ENCODE results near the gene PGGHG. TPM values are rescaled to one million over a fixed set of nuclear protein-coding genes. Genes with fewer than 3 reads are reported as not detected.
A peak's percentile ranks its signal among the peaks of the same experiment; 100 is the strongest.
"Not testable (repeated sequence)": the region's sequence is repeated elsewhere in the genome, so short reads cannot be mapped to it uniquely, and the experiment has no call there.

PGGHG gene
- total RNA-seq, 1 donor from 2014 or later: 20.5 TPM

DNA sequence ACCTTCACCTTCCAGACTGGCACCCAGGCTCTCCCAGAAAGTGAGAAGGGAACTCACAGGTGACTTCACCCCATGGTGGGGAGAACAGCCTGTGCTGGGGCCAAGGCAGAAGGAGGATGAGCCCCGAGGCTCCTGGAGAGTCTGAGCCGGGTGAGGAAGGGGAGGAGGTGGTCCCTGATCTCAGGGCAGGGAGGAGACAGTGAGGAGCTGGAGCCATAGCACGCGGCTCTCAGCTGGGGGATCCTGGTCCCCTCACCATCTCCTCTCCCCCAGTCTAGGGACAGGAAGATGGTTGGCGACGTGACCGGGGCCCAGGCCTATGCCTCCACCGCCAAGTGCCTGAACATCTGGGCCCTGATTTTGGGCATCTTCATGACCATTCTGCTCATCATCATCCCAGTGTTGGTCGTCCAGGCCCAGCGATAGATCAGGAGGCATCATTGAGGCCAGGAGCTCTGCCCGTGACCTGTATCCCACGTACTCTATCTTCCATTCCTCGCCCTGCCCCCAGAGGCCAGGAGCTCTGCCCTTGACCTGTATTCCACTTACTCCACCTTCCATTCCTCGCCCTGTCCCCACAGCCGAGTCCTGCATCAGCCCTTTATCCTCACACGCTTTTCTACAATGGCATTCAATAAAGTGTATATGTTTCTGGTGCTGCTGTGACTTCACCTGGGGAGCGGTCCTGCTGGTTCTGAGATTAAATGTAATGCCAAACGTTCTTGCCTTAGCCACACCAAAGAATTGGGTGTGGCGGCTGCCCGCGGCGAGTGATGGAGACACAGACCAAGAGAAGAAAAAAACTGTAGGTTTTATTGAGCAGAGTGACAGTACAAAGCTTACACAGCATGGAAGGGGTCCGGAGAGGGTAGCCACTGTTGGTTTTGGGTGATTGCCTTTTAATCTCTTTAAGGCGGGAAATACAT lies 20.1 kb downstream of the PGGHG start:
- not testable (repeated sequence) for H3K27ac ChIP-seq; H4K20me1 ChIP-seq (ENCODE audit: low read depth); H3K36me3 ChIP-seq; H3K79me2 ChIP-seq (ENCODE audit: low read depth); H3K36me3 Mint-ChIP-seq; H3K9me3 ChIP-seq (ENCODE audit: low read depth); H2AFZ ChIP-seq (replicated peaks); DNase-seq (ENCODE audit: low spot score); H3K9ac ChIP-seq; H3K27me3 Mint-ChIP-seq (ENCODE audit: insufficient read depth, low read depth); H3K9me3 Mint-ChIP-seq
- Histone ChIP-seq H3K4me3 (peak overlapping the region; percentile 41), H3K27me3 (peaks cover 10% of the 10 kb centered on the region), H3F3A (ENCODE audit: low read depth) (peaks cover 57% of the 10 kb centered on the region), H3K4me2 (peak overlapping the region; percentile 74), H3K4me1 (peaks cover 55% of the 10 kb centered on the region)
- Mint-ChIP-seq H3K4me3 (peak overlapping the region; percentile 92), H3K4me1 (peaks cover 63% of the 10 kb centered on the region), H3K27ac (peak overlapping the region; percentile 13)

DNA sequence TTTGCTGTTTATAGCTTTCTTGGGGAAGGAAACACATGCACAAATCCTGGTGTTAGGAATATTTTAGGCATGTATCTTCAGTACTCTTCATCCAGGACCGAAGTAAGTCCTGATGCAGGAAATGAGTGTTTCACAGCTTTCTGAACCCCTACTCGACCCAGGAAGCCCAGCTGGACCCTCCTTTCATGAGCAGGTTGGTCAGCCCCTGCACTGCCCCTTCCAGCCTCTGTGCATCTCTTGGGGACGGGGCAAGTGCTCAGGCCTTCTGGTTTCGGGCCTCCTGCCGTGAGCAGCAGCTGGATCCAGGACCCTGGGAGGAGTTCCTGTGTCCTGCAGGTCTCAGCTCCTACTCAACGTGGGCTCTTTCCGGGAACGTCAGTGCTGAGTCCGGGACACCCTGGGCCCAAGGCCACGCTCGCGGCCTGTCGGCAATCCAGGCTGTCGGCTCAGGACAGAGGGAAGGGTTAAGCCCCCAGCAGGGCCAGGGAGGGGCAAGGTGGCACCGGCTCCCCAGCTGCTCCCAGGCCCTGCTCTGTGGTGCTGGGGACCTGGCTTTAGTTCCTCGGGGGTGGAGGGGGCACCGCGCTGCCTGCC lies 21.1 kb downstream of the PGGHG start:
- not testable (repeated sequence) for H3K27ac Mint-ChIP-seq; H3K36me3 Mint-ChIP-seq; H3K9ac ChIP-seq; H3K9me3 Mint-ChIP-seq; H3K36me3 ChIP-seq; DNase-seq (ENCODE audit: low spot score); H3K79me2 ChIP-seq (ENCODE audit: low read depth); H3K27me3 Mint-ChIP-seq (ENCODE audit: insufficient read depth, low read depth); H3K27ac ChIP-seq; H3K9me3 ChIP-seq (ENCODE audit: low read depth); H4K20me1 ChIP-seq (ENCODE audit: low read depth); H2AFZ ChIP-seq (replicated peaks)
- H3K4me3 ChIP-seq: peak overlapping the region; percentile 27
- H3K4me2 ChIP-seq: peak overlapping the region; percentile 74
- peaks cover 19% of the 10 kb centered on the region for H3K27me3 ChIP-seq
- peak overlapping the region; percentile 92 for H3K4me3 Mint-ChIP-seq
- peaks cover 58% of the 10 kb centered on the region for H3K4me1 ChIP-seq
- H3K4me1 Mint-ChIP-seq: peaks cover 67% of the 10 kb centered on the region
- H3F3A ChIP-seq (ENCODE audit: low read depth): peaks cover 60% of the 10 kb centered on the region

DNA sequence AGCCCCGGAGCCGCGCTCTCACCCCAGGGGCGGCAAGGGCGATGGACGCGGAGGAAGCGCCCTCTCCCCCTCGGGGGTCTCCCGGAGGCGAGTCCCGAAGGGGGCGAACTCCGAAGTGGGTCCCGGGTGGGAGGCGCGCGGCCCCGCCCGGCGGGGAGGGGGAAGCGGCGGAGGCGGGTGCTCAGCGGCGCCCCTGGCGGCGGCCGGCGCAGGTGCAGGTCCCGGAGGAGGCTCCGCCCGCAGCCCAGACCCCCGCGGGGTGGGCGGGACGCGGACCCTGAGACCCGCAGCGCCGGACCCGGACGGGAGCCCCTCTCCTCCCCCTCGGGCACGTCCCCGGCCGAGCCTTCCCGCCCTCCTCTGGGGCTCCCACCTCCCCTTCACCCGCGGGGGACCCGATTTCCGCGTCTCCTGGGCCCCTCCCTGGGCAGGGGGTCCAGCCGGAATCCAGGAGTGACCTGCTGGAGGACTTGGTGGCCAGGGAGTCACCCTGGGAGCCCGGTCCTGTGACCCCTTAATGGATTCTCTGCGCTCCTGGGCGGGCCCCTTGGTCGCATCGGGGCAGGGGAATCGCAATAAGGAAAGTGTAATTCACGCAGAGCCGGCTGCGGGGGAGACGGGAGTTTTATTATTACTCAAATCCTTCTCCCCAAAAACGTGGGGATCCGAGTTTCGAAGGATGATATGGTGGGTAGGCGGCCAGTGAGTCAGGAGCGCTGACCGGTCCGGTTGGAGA lies 22.3 kb downstream of the PGGHG start:
- not testable (repeated sequence) for H3K79me2 ChIP-seq (ENCODE audit: low read depth); H4K20me1 ChIP-seq (ENCODE audit: low read depth); DNase-seq (ENCODE audit: low spot score); H3K9ac ChIP-seq; H3K36me3 Mint-ChIP-seq; H3K27ac ChIP-seq; H3K36me3 ChIP-seq; H3K9me3 Mint-ChIP-seq; H3K9me3 ChIP-seq (ENCODE audit: low read depth); H3K27me3 Mint-ChIP-seq (ENCODE audit: insufficient read depth, low read depth); H3K27ac Mint-ChIP-seq; H2AFZ ChIP-seq (replicated peaks)
- peaks cover 30% of the 10 kb centered on the region for H3K27me3 ChIP-seq
- peaks cover 49% of the 10 kb centered on the region for H3F3A ChIP-seq (ENCODE audit: low read depth)
- Mint-ChIP-seq H3K4me1 (peaks cover 56% of the 10 kb centered on the region), H3K4me3 (peak overlapping the region; percentile 74)
- peak overlapping the region; percentile 30 for H3K4me3 ChIP-seq
- peaks cover 58% of the 10 kb centered on the region for H3K4me1 ChIP-seq
- peak overlapping the region; percentile 69 for H3K4me2 ChIP-seq

DNA sequence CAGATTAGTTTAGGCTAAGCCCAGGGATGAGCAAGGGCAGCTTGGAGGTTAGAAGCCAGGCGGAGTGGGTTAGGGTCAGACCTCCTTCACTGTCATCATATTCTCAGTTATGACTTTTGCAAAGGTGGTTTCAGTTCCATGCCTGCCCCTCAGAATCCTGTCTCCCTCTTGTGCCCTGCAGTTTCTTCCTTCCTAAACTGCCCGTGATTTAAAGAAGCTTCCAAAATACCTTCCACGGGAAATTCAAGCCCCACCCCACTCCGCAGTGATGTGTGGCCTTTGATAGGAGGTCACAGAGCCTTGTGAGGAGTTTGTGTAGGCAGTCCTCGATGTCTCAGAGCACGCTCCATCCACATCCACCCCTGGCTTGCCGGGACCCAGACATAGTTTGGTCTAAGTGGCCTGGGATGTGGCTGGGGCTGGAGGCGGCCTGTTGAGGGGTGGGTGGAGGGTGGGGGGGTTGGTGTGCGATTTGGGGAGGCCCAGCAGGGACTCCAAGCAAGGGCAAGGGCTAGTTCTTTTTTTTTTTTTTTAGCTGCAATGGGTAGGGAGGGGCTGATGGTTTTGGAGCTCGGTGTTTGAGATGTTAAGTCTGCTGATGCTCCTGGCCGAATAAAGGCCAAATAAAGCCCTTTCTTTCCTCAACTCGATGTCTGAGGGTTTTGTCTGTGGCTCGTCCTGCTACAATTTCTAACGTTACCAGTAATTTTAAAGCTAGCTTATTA lies 23.3 kb downstream of the PGGHG start:
- Histone ChIP-seq H3K27me3 (peaks cover 41% of the 10 kb centered on the region), H3K79me2 (ENCODE audit: low read depth) (peaks cover 3% of the 10 kb centered on the region), H3K27ac (no peak overlapping the region), H3K9ac (no peak overlapping the region), H3F3A (ENCODE audit: low read depth) (peaks cover 42% of the 10 kb centered on the region), H3K4me1 (peaks cover 62% of the 10 kb centered on the region), H3K4me3 (no peak overlapping the region), H2AFZ (replicated peaks) (no peak overlapping the region), H3K9me3 (ENCODE audit: low read depth) (no peaks in the 10 kb centered on the region), H3K4me2 (peak overlapping the region; percentile 69), H3K36me3 (no peaks in the 10 kb centered on the region), H4K20me1 (ENCODE audit: low read depth) (no peaks in the 10 kb centered on the region)
- H3K4me1 Mint-ChIP-seq: peaks cover 58% of the 10 kb centered on the region
- no peak for TF ChIP-seq EZH2 (IDR thresholded peaks at IDR 0.05)
- TF ChIP-seq EZH2phosphoT487 (IDR thresholded peaks at IDR 0.05): no peak
- TF ChIP-seq, protein P1, sequence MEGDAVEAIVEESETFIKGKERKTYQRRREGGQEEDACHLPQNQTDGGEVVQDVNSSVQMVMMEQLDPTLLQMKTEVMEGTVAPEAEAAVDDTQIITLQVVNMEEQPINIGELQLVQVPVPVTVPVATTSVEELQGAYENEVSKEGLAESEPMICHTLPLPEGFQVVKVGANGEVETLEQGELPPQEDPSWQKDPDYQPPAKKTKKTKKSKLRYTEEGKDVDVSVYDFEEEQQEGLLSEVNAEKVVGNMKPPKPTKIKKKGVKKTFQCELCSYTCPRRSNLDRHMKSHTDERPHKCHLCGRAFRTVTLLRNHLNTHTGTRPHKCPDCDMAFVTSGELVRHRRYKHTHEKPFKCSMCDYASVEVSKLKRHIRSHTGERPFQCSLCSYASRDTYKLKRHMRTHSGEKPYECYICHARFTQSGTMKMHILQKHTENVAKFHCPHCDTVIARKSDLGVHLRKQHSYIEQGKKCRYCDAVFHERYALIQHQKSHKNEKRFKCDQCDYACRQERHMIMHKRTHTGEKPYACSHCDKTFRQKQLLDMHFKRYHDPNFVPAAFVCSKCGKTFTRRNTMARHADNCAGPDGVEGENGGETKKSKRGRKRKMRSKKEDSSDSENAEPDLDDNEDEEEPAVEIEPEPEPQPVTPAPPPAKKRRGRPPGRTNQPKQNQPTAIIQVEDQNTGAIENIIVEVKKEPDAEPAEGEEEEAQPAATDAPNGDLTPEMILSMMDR (IDR thresholded peaks at IDR 0.05): no peak
- peaks cover 7% of the 10 kb centered on the region for H3K27me3 Mint-ChIP-seq (ENCODE audit: insufficient read depth, low read depth)
- no peaks in the 10 kb centered on the region for H3K9me3 Mint-ChIP-seq
- peak overlapping the region; percentile 74 for H3K4me3 Mint-ChIP-seq
- peak overlapping the region; percentile 94 for H3K27ac Mint-ChIP-seq
- DNase-seq (ENCODE audit: low spot score): no peak
- no peaks in the 10 kb centered on the region for H3K36me3 Mint-ChIP-seq
